K562 (cell line): Measurements from ENCODE around the gene S100A1. TPM values are rescaled to one million over a fixed set of nuclear protein-coding genes. Genes with fewer than 3 reads are reported as not detected.

ENCODE experiments used
- ATF4 ChIP-seq: fragments of 450-650 bp; formaldehyde crosslinking; IDR thresholded peaks from 2 replicates; pipeline ENCODE4 v1.4.0; 2022; ENCODE audit warnings: mild to moderate bottlenecking, moderate library complexity
- C11orf30 ChIP-seq: fragments of 450-650 bp; IDR thresholded peaks from 2 replicates; pipeline ENCODE4 v1.6.1; 2016; ENCODE audit warnings: low read depth, mild to moderate bottlenecking
- ESRRA ChIP-seq: fragments of 450-650 bp; IDR thresholded peaks from 2 replicates; pipeline ENCODE4 v1.6.1; 2014; ENCODE audit warnings: low read depth, mild to moderate bottlenecking, moderate library complexity, borderline replicate concordance
- GATAD2A ChIP-seq: fragments of 450-650 bp; IDR thresholded peaks from 2 replicates; pipeline ENCODE4 v1.6.1; 2017
- HDGF ChIP-seq: fragments of 450-650 bp; IDR thresholded peaks from 2 replicates; pipeline ENCODE4 v1.6.1; 2016
- KDM2B ChIP-seq: fragments of 250-450 bp; sonication (Bioruptor Pico); IDR thresholded peaks from 2 replicates; pipeline ENCODE4 v1.8.0; 2021; ENCODE audit warnings: mild to moderate bottlenecking, moderate library complexity
- MECOM ChIP-seq: fragments of 250-450 bp; sonication (Bioruptor Pico); IDR thresholded peaks from 2 replicates; pipeline ENCODE4 v1.8.0; 2022; ENCODE audit warnings: inconsistent platforms
- NEUROD1 ChIP-seq: fragments of 150-350 bp; IDR thresholded peaks from 2 replicates; pipeline ENCODE4 v1.6.1; 2014; ENCODE audit warnings: borderline replicate concordance, low read length, low read depth; ENCODE audit not compliant: partially characterized antibody
- NFE2 ChIP-seq: IDR thresholded peaks from 2 replicates; pipeline ENCODE4 v1.6.1; 2014; ENCODE audit warnings: antibody characterized with exemption, low read depth
- NR1H2 ChIP-seq: sonication (generic); formaldehyde crosslinking; IDR thresholded peaks from 2 replicates; pipeline ENCODE4 v1.4.0; 2020; ENCODE audit warnings: mild to moderate bottlenecking, missing genetic modification reagents
- RERE ChIP-seq: sonication (generic); formaldehyde crosslinking; IDR thresholded peaks from 2 replicates; pipeline ENCODE4 v1.8.0; 2023; ENCODE audit warnings: missing genetic modification reagents, mild to moderate bottlenecking, borderline replicate concordance
- SNAPC5 ChIP-seq: fragments of 250-450 bp; sonication (Bioruptor Pico); IDR thresholded peaks from 2 replicates; pipeline ENCODE4 v1.8.0; 2021; ENCODE audit warnings: moderate library complexity, mild to moderate bottlenecking, inconsistent platforms
- SREBF1 ChIP-seq: fragments of 150-350 bp; IDR thresholded peaks from 2 replicates; pipeline ENCODE4 v1.6.1; 2014; ENCODE audit warnings: antibody characterized with exemption, low read depth, low read length, borderline replicate concordance
- SRSF3 ChIP-seq: fragments of 200-400 bp; formaldehyde crosslinking; IDR thresholded peaks from 2 replicates; pipeline ENCODE4 v1.6.1; 2016; ENCODE audit warnings: mild to moderate bottlenecking, low read length, moderate library complexity; ENCODE audit not compliant: insufficient read depth
- ZNF3 ChIP-seq: fragments of 250-450 bp; sonication (Bioruptor Pico); IDR thresholded peaks from 2 replicates; pipeline ENCODE4 v1.5.0; 2021; ENCODE audit warnings: mild to moderate bottlenecking, moderate library complexity
- ZNF316 ChIP-seq: fragments of 450-650 bp; IDR thresholded peaks from 2 replicates; pipeline ENCODE4 v1.6.1; 2016
- ZNF644 ChIP-seq: fragments of 200-800 bp; sonication (Bioruptor generic); IDR thresholded peaks from 2 replicates; pipeline ENCODE4 v1.6.1; 2016; ENCODE audit warnings: low read depth, missing genetic modification characterization, missing compliant biosample characterization
- ZNF740 ChIP-seq, 3 experiments: fragments of 200-800 bp in 1 of 3; sonication (Bioruptor generic) in 1 of 3; sonication (generic) in 1 of 3; formaldehyde crosslinking in 1 of 3; IDR thresholded peaks; 2 replicates each; pipeline versions ENCODE4 v1.6.1 to v1.8.0; 2016 to 2022; ENCODE audit warnings: mild to moderate bottlenecking in 2 of 3, missing compliant biosample characterization in 2 of 3, missing genetic modification characterization in 2 of 3, missing genetic modification reagents in 1 of 3
- polyA plus RNA-seq, 8 experiments: library from polyadenylated mRNA; depleted of rRNA in 4 of 8; stranded (reverse) in 5 of 8; unstranded in 3 of 8; fragments of >200 nt; fragmentation: Nextera tagmentation in 2 of 8; fragmentation: Illumina TruSeq in 1 of 8; extraction: Ambion mirVana in 2 of 8; extraction: Trizol in 1 of 8; gene quantifications; 2 replicates each; pipeline versions ENCODE4 v1.2.1 to v1.2.3, GENCODE V29; 2011 to 2014; ENCODE audit warnings: inconsistent platforms in 1 of 8, missing spikeins in 1 of 8
- total RNA-seq, 7 experiments: library from RNA; depleted of rRNA in 6 of 7; stranded (reverse); fragments of >200 nt in 6 of 7; fragmentation: Illumina TruSeq in 2 of 7; extraction: Trizol in 2 of 7; gene quantifications; 2 replicates each; pipeline versions ENCODE4 v1.2.1 to v1.2.3, GENCODE V29; 2011 to 2021; ENCODE audit warnings: low replicate concordance in 1 of 7

Gene S100A1
- total and polyA plus RNA-seq, 9 of the 15 experiments (the other 6 are each of a cell fraction or from before 2014, with no cell fraction given): 0.44 to 30.1 (median 12.7) TPM

- TF ChIP-seq RERE (no peak), ESRRA (no peak), HDGF (no peak), ZNF644 (no peak), KDM2B (CRISPR knock-in tag) (no peak), ZNF740 (CRISPR knock-in tag; IDR thresholded peaks at IDR 0.05) (no peak), ZNF740 (tag; IDR thresholded peaks at IDR 0.05) (no peak), C11orf30 (peak; percentile 29; the same call in 1 of the 2 replicates), SRSF3 (no peak), SREBF1 (no peak), GATAD2A (no peak), MECOM (no peak), NFE2 (0 out of 2 replicates have a peak, but pooled peaks have one; percentile 6), NR1H2 (no peak), SNAPC5 (CRISPR knock-in tag) (no peak), ZNF3 (CRISPR knock-in tag) (no peak), NEUROD1 (no peak), ATF4 (no peak), ZNF316 (peak; percentile 54)
Observed at GRCh38 chr1:153611356-153611755, 16.9 kb upstream of the S100A1 start (continued).
